ENCODE measurements around the gene PDE4D. TPM values are rescaled to one million over a fixed set of nuclear protein-coding genes. Genes with fewer than 3 reads are reported as not detected.

Gene PDE4D
- total RNA-seq, 1 donor from 2014 or later, result 50.0 TPM

GRCh38 chr5:59079622-59080620 is 813.6 kb downstream of the PDE4D start:
- Mint-ChIP-seq H3K36me3 (no peaks in the 10 kb centered on the region), H3K27ac (peak overlapping the region; percentile 65), H3K4me1 (ENCODE audit: unreplicated experiment) (peaks cover 26% of the 10 kb centered on the region), H3K4me3 (no peak overlapping the region), H3K27me3 (no peaks in the 10 kb centered on the region), H3K9me3 (no peaks in the 10 kb centered on the region)
- TF ChIP-seq, protein P1, sequence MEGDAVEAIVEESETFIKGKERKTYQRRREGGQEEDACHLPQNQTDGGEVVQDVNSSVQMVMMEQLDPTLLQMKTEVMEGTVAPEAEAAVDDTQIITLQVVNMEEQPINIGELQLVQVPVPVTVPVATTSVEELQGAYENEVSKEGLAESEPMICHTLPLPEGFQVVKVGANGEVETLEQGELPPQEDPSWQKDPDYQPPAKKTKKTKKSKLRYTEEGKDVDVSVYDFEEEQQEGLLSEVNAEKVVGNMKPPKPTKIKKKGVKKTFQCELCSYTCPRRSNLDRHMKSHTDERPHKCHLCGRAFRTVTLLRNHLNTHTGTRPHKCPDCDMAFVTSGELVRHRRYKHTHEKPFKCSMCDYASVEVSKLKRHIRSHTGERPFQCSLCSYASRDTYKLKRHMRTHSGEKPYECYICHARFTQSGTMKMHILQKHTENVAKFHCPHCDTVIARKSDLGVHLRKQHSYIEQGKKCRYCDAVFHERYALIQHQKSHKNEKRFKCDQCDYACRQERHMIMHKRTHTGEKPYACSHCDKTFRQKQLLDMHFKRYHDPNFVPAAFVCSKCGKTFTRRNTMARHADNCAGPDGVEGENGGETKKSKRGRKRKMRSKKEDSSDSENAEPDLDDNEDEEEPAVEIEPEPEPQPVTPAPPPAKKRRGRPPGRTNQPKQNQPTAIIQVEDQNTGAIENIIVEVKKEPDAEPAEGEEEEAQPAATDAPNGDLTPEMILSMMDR (conservative IDR thresholded peaks at IDR 0.05), result no peak
- no peak for DNase-seq (ENCODE audit: extremely low spot score, unreplicated experiment)

GRCh38 chr5:59071755-59072549 is 821.6 kb downstream of the PDE4D start:
- peaks cover 12% of the 10 kb centered on the region for H3K4me1 Mint-ChIP-seq (ENCODE audit: unreplicated experiment)
- no peaks in the 10 kb centered on the region for H3K9me3 Mint-ChIP-seq
- no peak for DNase-seq (ENCODE audit: extremely low spot score, unreplicated experiment)
- peaks cover 7% of the 10 kb centered on the region for H3K36me3 Mint-ChIP-seq
- no peak overlapping the region for H3K4me3 Mint-ChIP-seq
- H3K27ac Mint-ChIP-seq, result no peak overlapping the region
- TF ChIP-seq, protein P1 (conservative IDR thresholded peaks at IDR 0.05), result no peak
- peaks cover 3% of the 10 kb centered on the region for H3K27me3 Mint-ChIP-seq

DNA sequence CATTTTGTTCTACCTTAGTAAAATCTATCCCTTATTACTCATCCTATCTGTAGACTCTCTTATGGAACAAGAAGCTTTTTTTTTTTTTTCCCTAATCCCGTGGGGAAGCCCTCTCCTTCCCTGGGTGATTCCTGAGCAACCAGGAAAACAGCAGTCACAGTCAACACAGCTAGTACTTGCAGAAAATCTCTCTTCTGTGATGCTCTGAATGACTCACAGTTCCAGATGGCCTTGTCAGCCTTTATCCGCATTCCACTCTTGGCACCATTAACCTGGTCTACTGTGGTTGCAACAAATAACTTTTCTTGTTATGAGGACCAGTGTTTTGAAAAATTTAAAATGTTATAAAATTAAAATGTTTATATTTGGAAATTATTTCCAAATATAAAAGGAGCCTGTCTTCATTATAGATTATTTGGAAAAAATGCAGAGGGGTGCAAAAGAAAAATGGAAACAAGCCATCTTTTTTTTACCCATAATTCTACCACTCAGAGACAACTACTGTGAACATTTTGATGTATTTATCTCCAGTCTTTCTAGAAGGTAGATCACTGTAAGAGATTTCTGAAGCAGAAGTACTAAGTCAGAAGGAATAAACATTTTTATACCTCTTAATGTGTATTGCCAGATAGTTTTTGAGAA is 824.0 kb downstream of the PDE4D start:
- DNase-seq (ENCODE audit: extremely low spot score, unreplicated experiment), result no peak
- peaks cover 10% of the 10 kb centered on the region for H3K9me3 Mint-ChIP-seq
- H3K4me1 Mint-ChIP-seq (ENCODE audit: unreplicated experiment), result no peaks in the 10 kb centered on the region
- TF ChIP-seq, protein P1 (conservative IDR thresholded peaks at IDR 0.05), result no peak
- H3K4me3 Mint-ChIP-seq, result no peak overlapping the region
- peak overlapping the region; percentile 42 for H3K27ac Mint-ChIP-seq
- peaks cover 15% of the 10 kb centered on the region for H3K36me3 Mint-ChIP-seq
- H3K27me3 Mint-ChIP-seq, result peaks cover 7% of the 10 kb centered on the region

- no peak overlapping the region for H3K27ac Mint-ChIP-seq
- H3K9me3 Mint-ChIP-seq, result peaks cover 10% of the 10 kb centered on the region
- TF ChIP-seq, protein P1 (conservative IDR thresholded peaks at IDR 0.05), result no peak
- peaks cover 8% of the 10 kb centered on the region for H3K4me1 Mint-ChIP-seq (ENCODE audit: unreplicated experiment)
- no peak overlapping the region for H3K4me3 Mint-ChIP-seq
- no peak for DNase-seq (ENCODE audit: extremely low spot score, unreplicated experiment)
- H3K27me3 Mint-ChIP-seq, result peaks cover 9% of the 10 kb centered on the region
- H3K36me3 Mint-ChIP-seq, result peaks cover 15% of the 10 kb centered on the region
Observed at GRCh38 chr5:59067956-59068656, 825.4 kb downstream of the PDE4D start.

Measured in type B pancreatic cell (in vitro differentiated cells).